ENCODE measurements around the gene TNFRSF17. TPM values are rescaled to one million over a fixed set of nuclear protein-coding genes. Genes with fewer than 3 reads are reported as not detected.
A peak's percentile ranks its signal among the peaks of the same experiment; 100 is the strongest.
"Not testable (repeated sequence)": the region's sequence is repeated elsewhere in the genome, so short reads cannot be mapped to it uniquely, and the experiment has no call there.

TNFRSF17 gene
- total RNA-seq, 1 experiment from 2014 or later, result not detected

DNA sequence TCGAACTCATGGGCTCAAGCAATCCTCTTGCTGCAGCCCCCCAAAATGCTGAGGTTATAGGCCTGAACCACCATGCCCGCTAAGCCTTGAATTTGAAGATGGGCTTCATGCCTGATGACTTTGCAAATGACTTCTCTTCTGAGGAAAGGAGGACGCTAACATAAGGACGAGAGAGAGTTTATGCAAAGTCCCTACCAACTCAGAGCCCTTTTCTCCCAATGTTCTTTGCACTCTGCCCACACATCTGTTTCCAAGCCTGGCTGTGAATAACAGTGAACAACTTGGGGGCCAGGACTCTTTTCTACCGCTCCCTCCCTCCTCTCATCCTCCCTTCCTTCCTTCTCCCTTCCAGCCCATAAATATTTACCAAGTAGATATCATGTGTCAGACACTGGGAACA is 14.6 kb upstream of the TNFRSF17 start (continued):
- TF ChIP-seq AR (CRISPR knock-in tag; IDR thresholded peaks at IDR 0.05), result no peak
- no peak for TF ChIP-seq ZNF281 (CRISPR knock-in tag; IDR thresholded peaks at IDR 0.05)
- TF ChIP-seq NR2C2 (CRISPR knock-in tag; IDR thresholded peaks at IDR 0.05), result no peak

DNA sequence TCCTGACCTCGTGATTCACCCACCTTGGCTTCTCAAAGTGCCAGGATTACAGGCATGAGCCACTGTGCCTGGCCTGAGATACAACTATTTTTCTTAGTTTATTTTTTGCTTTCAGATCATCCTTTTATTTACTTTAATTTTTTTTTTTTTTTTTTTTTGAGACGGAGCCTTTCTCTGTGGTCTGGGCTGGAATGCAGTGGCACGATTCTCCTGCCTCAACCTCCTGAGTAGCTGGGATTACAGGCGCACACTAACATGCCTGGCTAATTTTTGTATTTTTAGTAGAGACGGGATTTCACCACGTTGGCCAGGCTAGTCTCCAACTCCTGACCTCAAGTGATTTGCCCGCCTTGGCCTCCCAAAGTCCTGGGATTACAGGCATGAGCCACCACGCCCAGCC is 11.4 kb upstream of the TNFRSF17 start:
- not testable (repeated sequence) for DNase-seq (ENCODE audit: low spot score); H3K9me3 Mint-ChIP-seq; H3K4me1 Mint-ChIP-seq; H3K27ac Mint-ChIP-seq; ATAC-seq; H3K4me3 Mint-ChIP-seq; H3K27me3 Mint-ChIP-seq (ENCODE audit: low read depth); H3K36me3 Mint-ChIP-seq
- POLR2A ChIA-PET, result interaction anchor here (0.6 to 0.7 kb wide), 2 partner anchors 118 to 400 kb away, joined by 4 read pairs; no protein-coding TSS in a partner anchor
- CTCF ChIA-PET, result interaction anchor here (1.7 kb wide), 1 partner anchor 114 kb away, joined by 5 read pairs; no protein-coding TSS in a partner anchor

- ATAC-seq, result no peak
- Mint-ChIP-seq H3K27ac (0 out of 2 replicates have a peak overlapping the region, but pooled peaks have one; percentile 1), H3K36me3 (no peaks in the 10 kb centered on the region), H3K27me3 (ENCODE audit: low read depth) (no peaks in the 10 kb centered on the region), H3K4me3 (no peak overlapping the region), H3K4me1 (no peaks in the 10 kb centered on the region), H3K9me3 (no peaks in the 10 kb centered on the region)
- no peak for TF ChIP-seq ZNF138 (CRISPR knock-in tag; conservative IDR thresholded peaks at IDR 0.05)
- no peak for TF ChIP-seq MXD4 (CRISPR knock-in tag; IDR thresholded peaks at IDR 0.05; ENCODE audit: borderline replicate concordance)
- no peak for TF ChIP-seq CREB1 (CRISPR knock-in tag; IDR thresholded peaks at IDR 0.05)
- no peak for TF ChIP-seq ZNF121 (CRISPR knock-in tag; IDR thresholded peaks at IDR 0.05)
- ChIA-PET CTCF (no interaction called here), POLR2A (no interaction called here)
- no peak for DNase-seq (ENCODE audit: low spot score)
Measured at GRCh38 chr16:11955713-11956123, 9.3 kb upstream of the TNFRSF17 start.

DNA sequence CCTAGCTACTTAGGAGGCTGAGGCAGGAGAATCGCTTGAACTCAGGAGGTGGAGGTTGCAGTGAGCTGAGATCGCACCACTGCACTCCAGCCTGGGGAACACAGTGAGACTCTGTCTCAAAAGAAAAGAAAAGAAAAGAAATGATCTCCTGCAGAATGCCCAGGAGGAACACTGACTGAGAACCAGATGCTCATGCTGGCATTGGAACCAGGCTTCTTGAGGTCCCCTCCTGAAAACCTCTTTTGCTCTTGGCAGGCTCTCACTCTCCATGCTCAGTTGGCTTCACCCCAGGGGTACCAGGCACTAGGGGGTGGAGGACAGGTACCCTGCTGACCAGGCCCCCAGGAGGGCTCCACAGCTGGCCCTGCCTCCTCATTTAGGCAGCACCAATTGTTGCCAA is 8.5 kb upstream of the TNFRSF17 start:
- ChIA-PET POLR2A (no interaction called here), CTCF (no interaction called here)

More for the DNA sequence above, 8.5 kb upstream of the TNFRSF17 start:
- DNase-seq (ENCODE audit: low spot score) (no peak), ATAC-seq (no peak)
- TF ChIP-seq PREB (CRISPR knock-in tag; IDR thresholded peaks at IDR 0.05; ENCODE audit: borderline replicate concordance), result no peak
- TF ChIP-seq MXD4 (CRISPR knock-in tag; IDR thresholded peaks at IDR 0.05; ENCODE audit: borderline replicate concordance), result no peak
- TF ChIP-seq NFATC4 (CRISPR knock-in tag; IDR thresholded peaks at IDR 0.05), result no peak
- TF ChIP-seq, protein P1, sequence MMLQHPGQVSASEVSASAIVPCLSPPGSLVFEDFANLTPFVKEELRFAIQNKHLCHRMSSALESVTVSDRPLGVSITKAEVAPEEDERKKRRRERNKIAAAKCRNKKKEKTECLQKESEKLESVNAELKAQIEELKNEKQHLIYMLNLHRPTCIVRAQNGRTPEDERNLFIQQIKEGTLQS (CRISPR knock-in tag; conservative IDR thresholded peaks at IDR 0.05), result no peak
- H3K4me1 Mint-ChIP-seq, result no peaks in the 10 kb centered on the region
- no peak overlapping the region for H3K27ac Mint-ChIP-seq
- no peaks in the 10 kb centered on the region for H3K27me3 Mint-ChIP-seq (ENCODE audit: low read depth)
- H3K4me3 Mint-ChIP-seq, result no peak overlapping the region
- H3K36me3 Mint-ChIP-seq, result no peaks in the 10 kb centered on the region
- H3K9me3 Mint-ChIP-seq, result no peaks in the 10 kb centered on the region
